ENCODE measurements around the gene KCNMB1. TPM values are rescaled to one million over a fixed set of nuclear protein-coding genes. Genes with fewer than 3 reads are reported as not detected.
A peak's percentile ranks its signal among the peaks of the same experiment; 100 is the strongest.

Gene KCNMB1
- total RNA-seq, 2 donors from 2014 or later = not detected

- Mint-ChIP-seq H3K9me3 (no peaks in the 10 kb centered on the region), H3K4me1 (no peaks in the 10 kb centered on the region), H3K27me3 (peaks cover 14% of the 10 kb centered on the region), H3K36me3 (ENCODE audit: low read depth) (no peaks in the 10 kb centered on the region), H3K4me3 (no peak overlapping the region), H3K27ac (no peak overlapping the region)
- no peak for ATAC-seq (replicated peaks)
Observed at GRCh38 chr5:170424629-170425028, 35.5 kb upstream of the KCNMB1 start.

- Mint-ChIP-seq H3K4me1 (peaks cover 2% of the 10 kb centered on the region), H3K36me3 (ENCODE audit: low read depth) (no peaks in the 10 kb centered on the region), H3K27me3 (peaks cover 15% of the 10 kb centered on the region), H3K27ac (no peak overlapping the region), H3K4me3 (no peak overlapping the region), H3K9me3 (no peaks in the 10 kb centered on the region)
- ATAC-seq (replicated peaks) = no peak
Observed at GRCh38 chr5:170423692-170424091, 34.5 kb upstream of the KCNMB1 start.

GRCh38 chr5:170421826-170422225 is 32.7 kb upstream of the KCNMB1 start:
- H3K27me3 Mint-ChIP-seq = peaks cover 10% of the 10 kb centered on the region
- ATAC-seq (replicated peaks) = no peak
- H3K36me3 Mint-ChIP-seq (ENCODE audit: low read depth) = no peaks in the 10 kb centered on the region
- H3K4me1 Mint-ChIP-seq = peaks cover 11% of the 10 kb centered on the region
- no peaks in the 10 kb centered on the region for H3K9me3 Mint-ChIP-seq
- no peak overlapping the region for H3K27ac Mint-ChIP-seq
- no peak overlapping the region for H3K4me3 Mint-ChIP-seq

- Mint-ChIP-seq H3K36me3 (ENCODE audit: low read depth) (no peaks in the 10 kb centered on the region), H3K9me3 (no peaks in the 10 kb centered on the region), H3K27me3 (peaks cover 10% of the 10 kb centered on the region), H3K4me1 (peaks cover 11% of the 10 kb centered on the region), H3K4me3 (no peak overlapping the region), H3K27ac (no peak overlapping the region)
- peak; percentile 48 for ATAC-seq (replicated peaks)
Observed at GRCh38 chr5:170420806-170421412, 31.7 kb upstream of the KCNMB1 start.

- H3K27ac Mint-ChIP-seq = no peak overlapping the region
- H3K36me3 Mint-ChIP-seq (ENCODE audit: low read depth) = no peaks in the 10 kb centered on the region
- peaks cover 10% of the 10 kb centered on the region for H3K27me3 Mint-ChIP-seq
- no peaks in the 10 kb centered on the region for H3K9me3 Mint-ChIP-seq
- no peak for ATAC-seq (replicated peaks)
- peaks cover 11% of the 10 kb centered on the region for H3K4me1 Mint-ChIP-seq
- H3K4me3 Mint-ChIP-seq = no peak overlapping the region
Observed at GRCh38 chr5:170419643-170420042, 30.5 kb upstream of the KCNMB1 start.

- no peak overlapping the region for H3K4me3 Mint-ChIP-seq
- no peaks in the 10 kb centered on the region for H3K9me3 Mint-ChIP-seq
- peaks cover 11% of the 10 kb centered on the region for H3K4me1 Mint-ChIP-seq
- ATAC-seq (replicated peaks) = no peak
- peak overlapping the region; percentile 26 for H3K27ac Mint-ChIP-seq
- H3K36me3 Mint-ChIP-seq (ENCODE audit: low read depth) = no peaks in the 10 kb centered on the region
- H3K27me3 Mint-ChIP-seq = peaks cover 10% of the 10 kb centered on the region
Observed at GRCh38 chr5:170418736-170419135, 29.6 kb upstream of the KCNMB1 start.

GRCh38 chr5:170416526-170416925 is 27.4 kb upstream of the KCNMB1 start:
- no peaks in the 10 kb centered on the region for H3K9me3 Mint-ChIP-seq
- H3K4me3 Mint-ChIP-seq = no peak overlapping the region
- peaks cover 11% of the 10 kb centered on the region for H3K4me1 Mint-ChIP-seq
- H3K27ac Mint-ChIP-seq = no peak overlapping the region
- no peak for ATAC-seq (replicated peaks)
- H3K27me3 Mint-ChIP-seq = peaks cover 6% of the 10 kb centered on the region
- H3K36me3 Mint-ChIP-seq (ENCODE audit: low read depth) = no peaks in the 10 kb centered on the region

- ATAC-seq (replicated peaks) = no peak
- Mint-ChIP-seq H3K9me3 (no peaks in the 10 kb centered on the region), H3K4me3 (no peak overlapping the region), H3K27ac (no peak overlapping the region), H3K27me3 (peaks cover 6% of the 10 kb centered on the region), H3K36me3 (ENCODE audit: low read depth) (no peaks in the 10 kb centered on the region), H3K4me1 (peaks cover 11% of the 10 kb centered on the region)
Observed at GRCh38 chr5:170414786-170415185, 25.6 kb upstream of the KCNMB1 start.

GRCh38 chr5:170413897-170414296 is 24.7 kb upstream of the KCNMB1 start:
- Mint-ChIP-seq H3K27ac (no peak overlapping the region), H3K9me3 (no peaks in the 10 kb centered on the region), H3K27me3 (peaks cover 4% of the 10 kb centered on the region), H3K4me1 (peaks cover 10% of the 10 kb centered on the region), H3K4me3 (no peak overlapping the region), H3K36me3 (ENCODE audit: low read depth) (no peaks in the 10 kb centered on the region)
- no peak for ATAC-seq (replicated peaks)

- H3K27ac Mint-ChIP-seq = peak overlapping the region; percentile 6
Observed at GRCh38 chr5:170411100-170411499, 21.9 kb upstream of the KCNMB1 start.

GRCh38 chr5:170410401-170410800 is 21.2 kb upstream of the KCNMB1 start:
- Mint-ChIP-seq H3K27me3 (no peaks in the 10 kb centered on the region), H3K27ac (no peak overlapping the region), H3K9me3 (no peaks in the 10 kb centered on the region), H3K4me1 (no peaks in the 10 kb centered on the region), H3K4me3 (no peak overlapping the region), H3K36me3 (ENCODE audit: low read depth) (no peaks in the 10 kb centered on the region)
- ATAC-seq (replicated peaks) = no peak

More at GRCh38 chr5:170411100-170411499, 21.9 kb upstream of the KCNMB1 start:
- Mint-ChIP-seq H3K36me3 (ENCODE audit: low read depth) (no peaks in the 10 kb centered on the region), H3K9me3 (no peaks in the 10 kb centered on the region), H3K4me1 (no peaks in the 10 kb centered on the region), H3K27me3 (no peaks in the 10 kb centered on the region), H3K4me3 (no peak overlapping the region)
- peak; percentile 37 for ATAC-seq (replicated peaks)

- H3K4me3 Mint-ChIP-seq = no peak overlapping the region
- no peak overlapping the region for H3K27ac Mint-ChIP-seq
- no peaks in the 10 kb centered on the region for H3K9me3 Mint-ChIP-seq
- H3K27me3 Mint-ChIP-seq = no peaks in the 10 kb centered on the region
- no peaks in the 10 kb centered on the region for H3K4me1 Mint-ChIP-seq
- no peak for ATAC-seq (replicated peaks)
- no peaks in the 10 kb centered on the region for H3K36me3 Mint-ChIP-seq (ENCODE audit: low read depth)
Observed at GRCh38 chr5:170408877-170409660, 19.9 kb upstream of the KCNMB1 start.

- H3K27ac Mint-ChIP-seq = no peak overlapping the region
- H3K4me1 Mint-ChIP-seq = no peaks in the 10 kb centered on the region
- no peaks in the 10 kb centered on the region for H3K27me3 Mint-ChIP-seq
- no peaks in the 10 kb centered on the region for H3K9me3 Mint-ChIP-seq
- no peaks in the 10 kb centered on the region for H3K36me3 Mint-ChIP-seq (ENCODE audit: low read depth)
- no peak overlapping the region for H3K4me3 Mint-ChIP-seq
- no peak for ATAC-seq (replicated peaks)
Observed at GRCh38 chr5:170408226-170408625, 19.1 kb upstream of the KCNMB1 start.

GRCh38 chr5:170407062-170407461 is 17.9 kb upstream of the KCNMB1 start:
- no peaks in the 10 kb centered on the region for H3K9me3 Mint-ChIP-seq
- H3K27me3 Mint-ChIP-seq = no peaks in the 10 kb centered on the region
- no peaks in the 10 kb centered on the region for H3K36me3 Mint-ChIP-seq (ENCODE audit: low read depth)
- no peak for ATAC-seq (replicated peaks)
- no peak overlapping the region for H3K4me3 Mint-ChIP-seq
- H3K27ac Mint-ChIP-seq = no peak overlapping the region
- H3K4me1 Mint-ChIP-seq = no peaks in the 10 kb centered on the region

- no peaks in the 10 kb centered on the region for H3K27me3 Mint-ChIP-seq
- no peak for ATAC-seq (replicated peaks)
- H3K4me3 Mint-ChIP-seq = no peak overlapping the region
- no peaks in the 10 kb centered on the region for H3K9me3 Mint-ChIP-seq
- H3K36me3 Mint-ChIP-seq (ENCODE audit: low read depth) = no peaks in the 10 kb centered on the region
- no peaks in the 10 kb centered on the region for H3K4me1 Mint-ChIP-seq
- H3K27ac Mint-ChIP-seq = no peak overlapping the region
Observed at GRCh38 chr5:170405817-170406216, 16.6 kb upstream of the KCNMB1 start.

Data from activated T-helper 17 cell treated with anti-CD3 and anti-CD28 coated beads, Interleukin-2, amount 50 U/mL, for 72 hours (primary cell).